C4-2B (cell line): ENCODE measurements around the gene RAB3D.

Experiments
- ZFX ChIP-seq: fragments of 450-650 bp; IDR thresholded peaks from 2 replicates; pipeline ENCODE4 v1.6.1; 2017
- TF ChIP-seq, protein P1 (sequence below): fragments of 450-650 bp; conservative IDR thresholded peaks from 2 replicates; pipeline ENCODE4 v1.5.1; 2017; ENCODE audit warnings: mild to moderate bottlenecking

DNA sequence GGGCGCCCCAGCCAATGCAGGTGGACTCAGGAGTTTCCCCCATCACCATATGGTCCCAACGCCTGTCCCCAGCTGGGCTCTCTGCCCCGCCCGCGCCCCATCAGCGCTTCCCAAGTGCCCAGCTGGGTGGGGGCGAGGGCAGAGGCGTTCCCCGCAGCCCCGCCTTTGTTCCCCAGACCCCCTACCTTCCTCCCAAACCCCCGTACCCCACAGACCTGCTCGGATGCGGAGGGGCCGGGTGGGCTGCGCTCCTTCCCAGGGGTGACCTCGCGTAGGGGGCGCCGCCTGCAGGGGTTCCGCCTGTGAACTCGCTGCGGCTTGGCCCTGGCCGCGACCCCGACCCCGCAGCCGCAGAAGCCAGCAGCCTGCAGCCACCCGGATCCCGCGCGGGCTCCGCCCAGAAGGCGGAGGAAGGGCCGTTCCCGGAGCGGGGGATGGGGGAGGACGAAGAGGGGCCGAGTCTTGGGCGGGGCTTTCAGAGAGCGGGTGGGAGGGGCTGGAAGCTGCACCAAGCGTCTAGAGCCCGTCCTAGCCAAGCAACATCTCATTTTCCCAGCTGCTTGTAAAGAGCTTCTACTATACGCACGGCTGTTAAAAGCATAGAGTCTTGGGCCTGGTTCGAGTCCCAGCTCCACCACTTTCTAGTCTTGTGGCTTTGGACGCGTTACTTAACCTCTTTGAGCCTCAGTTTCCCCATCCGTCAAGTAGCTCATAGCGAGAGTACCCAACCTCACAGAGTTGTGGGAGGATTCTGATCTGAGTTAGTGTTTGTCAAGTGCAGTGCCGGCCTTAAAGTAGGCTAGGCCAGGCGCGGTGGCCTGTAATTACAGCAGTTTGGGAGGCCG, at the start of gene RAB3D:
- TF ChIP-seq, protein P1, sequence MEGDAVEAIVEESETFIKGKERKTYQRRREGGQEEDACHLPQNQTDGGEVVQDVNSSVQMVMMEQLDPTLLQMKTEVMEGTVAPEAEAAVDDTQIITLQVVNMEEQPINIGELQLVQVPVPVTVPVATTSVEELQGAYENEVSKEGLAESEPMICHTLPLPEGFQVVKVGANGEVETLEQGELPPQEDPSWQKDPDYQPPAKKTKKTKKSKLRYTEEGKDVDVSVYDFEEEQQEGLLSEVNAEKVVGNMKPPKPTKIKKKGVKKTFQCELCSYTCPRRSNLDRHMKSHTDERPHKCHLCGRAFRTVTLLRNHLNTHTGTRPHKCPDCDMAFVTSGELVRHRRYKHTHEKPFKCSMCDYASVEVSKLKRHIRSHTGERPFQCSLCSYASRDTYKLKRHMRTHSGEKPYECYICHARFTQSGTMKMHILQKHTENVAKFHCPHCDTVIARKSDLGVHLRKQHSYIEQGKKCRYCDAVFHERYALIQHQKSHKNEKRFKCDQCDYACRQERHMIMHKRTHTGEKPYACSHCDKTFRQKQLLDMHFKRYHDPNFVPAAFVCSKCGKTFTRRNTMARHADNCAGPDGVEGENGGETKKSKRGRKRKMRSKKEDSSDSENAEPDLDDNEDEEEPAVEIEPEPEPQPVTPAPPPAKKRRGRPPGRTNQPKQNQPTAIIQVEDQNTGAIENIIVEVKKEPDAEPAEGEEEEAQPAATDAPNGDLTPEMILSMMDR = no peak
- TF ChIP-seq ZFX = no peak; the same call in 1 of the 2 replicates
